GM15510 (cell line): ENCODE results near the gene METRN.

Experiments
- POLR2A ChIP-seq: IDR thresholded peaks from 3 replicates; pipeline ENCODE4 v1.6.1; 2011; ENCODE audit warnings: borderline replicate concordance; ENCODE audit not compliant: insufficient read length; ENCODE audit errors: extremely low read depth

The METRN gene

DNA sequence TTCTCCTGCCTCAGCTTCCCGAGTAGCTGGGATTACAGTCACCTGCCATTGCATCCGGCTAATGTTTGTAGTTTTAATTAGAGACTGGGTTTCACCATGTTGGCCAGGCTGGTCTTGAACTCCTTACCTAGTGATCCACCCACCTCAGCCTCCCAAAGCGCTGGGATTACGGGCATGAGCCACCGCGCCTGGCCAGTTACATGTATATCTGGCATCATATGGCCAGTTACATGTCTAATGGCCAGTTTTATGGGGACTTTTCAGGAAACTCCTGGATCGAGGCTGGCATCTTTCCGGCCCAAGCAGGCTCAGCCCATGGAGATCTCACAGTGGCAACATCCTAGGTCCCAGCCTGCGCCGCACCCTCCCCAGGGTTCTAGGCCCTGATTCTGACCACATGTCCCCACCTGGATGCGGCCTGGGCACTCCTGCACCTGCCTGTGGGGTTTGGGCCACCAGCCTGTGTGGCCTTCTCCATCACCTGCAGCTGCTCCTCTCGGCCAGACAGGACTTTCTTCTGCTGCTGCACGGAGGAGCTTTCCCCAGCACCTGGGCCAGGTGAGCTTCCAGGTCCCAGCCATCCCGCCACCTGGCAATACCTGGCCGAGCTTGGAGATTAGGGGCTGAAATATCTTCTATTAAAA is 27.2 kb downstream of the METRN start:
- TF ChIP-seq POLR2A, result no peak

DNA sequence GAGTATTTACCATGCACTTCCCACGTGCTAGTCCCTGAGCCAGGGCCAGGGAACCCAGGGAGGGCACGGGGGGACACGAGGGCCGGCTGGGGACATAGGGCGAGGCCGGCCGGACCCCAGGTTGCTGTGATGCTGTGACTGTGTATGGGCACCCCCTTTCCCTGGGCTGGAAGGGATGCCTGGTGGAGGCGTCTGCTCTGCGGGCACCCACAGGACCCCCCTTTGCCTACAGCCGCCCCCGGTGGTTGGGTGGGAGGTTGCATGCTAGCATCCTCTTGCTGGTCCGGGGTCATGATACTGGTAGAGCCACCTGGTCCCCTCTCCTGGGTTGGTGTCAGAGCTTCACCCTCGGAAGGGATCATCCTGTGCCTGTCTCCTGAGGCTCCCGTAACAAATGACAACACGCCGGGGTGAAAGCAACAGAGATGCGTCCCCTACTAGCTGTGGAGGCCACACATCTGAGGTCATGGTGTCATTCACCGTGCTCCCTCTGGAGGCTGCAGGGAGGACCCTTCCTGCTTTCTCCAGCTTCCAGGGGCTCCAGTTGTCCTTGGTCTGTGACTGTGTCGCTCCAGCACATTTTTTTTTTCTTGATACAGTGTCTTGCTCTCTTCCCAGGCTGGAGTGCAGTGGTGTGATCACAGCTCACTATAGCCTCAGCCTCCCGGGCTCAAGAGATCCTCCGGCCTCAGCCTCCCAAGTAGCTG is 29.0 kb downstream of the METRN start:
- no peak for TF ChIP-seq POLR2A

DNA sequence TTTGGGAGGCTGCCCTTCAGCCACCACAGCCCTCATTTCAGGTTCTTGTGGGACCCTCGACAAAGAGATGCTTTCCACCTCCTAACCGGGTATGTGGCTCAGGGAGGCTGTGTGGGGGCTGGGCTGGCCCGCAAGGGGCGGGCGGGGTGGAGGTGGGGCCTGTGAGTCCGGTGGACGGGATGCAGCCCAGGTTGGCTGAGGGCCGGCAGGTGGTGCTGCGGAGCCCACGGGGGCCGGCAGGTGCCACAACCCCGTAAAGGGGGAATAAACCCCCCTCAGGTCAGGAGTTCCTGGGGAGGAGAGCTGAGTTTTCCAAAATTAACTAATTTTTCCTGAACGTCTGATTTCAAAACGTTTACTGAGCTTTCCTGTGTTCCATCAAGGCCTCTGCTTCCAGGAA is 30.8 kb downstream of the METRN start:
- TF ChIP-seq POLR2A, result no peak

DNA sequence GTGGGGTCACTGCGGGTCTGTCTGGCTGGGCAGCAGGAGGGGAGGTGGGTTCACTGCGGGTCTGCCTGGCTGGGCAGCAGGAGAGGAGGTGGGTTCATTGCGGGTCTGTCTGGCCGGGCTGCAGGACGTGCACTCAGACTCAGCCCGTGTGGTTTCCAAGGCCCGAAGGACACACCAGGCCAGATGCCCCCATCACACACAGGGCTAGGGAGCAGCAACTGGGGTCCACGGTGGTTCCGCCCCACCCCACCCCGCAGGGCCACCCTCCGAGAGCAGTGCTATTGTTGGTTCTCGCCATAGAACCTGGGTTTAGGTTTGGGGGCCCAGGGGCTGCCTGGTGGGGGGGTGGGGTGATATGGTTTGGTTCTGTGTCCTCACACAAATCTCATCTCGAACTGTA is 31.7 kb downstream of the METRN start:
- no peak for TF ChIP-seq POLR2A

DNA sequence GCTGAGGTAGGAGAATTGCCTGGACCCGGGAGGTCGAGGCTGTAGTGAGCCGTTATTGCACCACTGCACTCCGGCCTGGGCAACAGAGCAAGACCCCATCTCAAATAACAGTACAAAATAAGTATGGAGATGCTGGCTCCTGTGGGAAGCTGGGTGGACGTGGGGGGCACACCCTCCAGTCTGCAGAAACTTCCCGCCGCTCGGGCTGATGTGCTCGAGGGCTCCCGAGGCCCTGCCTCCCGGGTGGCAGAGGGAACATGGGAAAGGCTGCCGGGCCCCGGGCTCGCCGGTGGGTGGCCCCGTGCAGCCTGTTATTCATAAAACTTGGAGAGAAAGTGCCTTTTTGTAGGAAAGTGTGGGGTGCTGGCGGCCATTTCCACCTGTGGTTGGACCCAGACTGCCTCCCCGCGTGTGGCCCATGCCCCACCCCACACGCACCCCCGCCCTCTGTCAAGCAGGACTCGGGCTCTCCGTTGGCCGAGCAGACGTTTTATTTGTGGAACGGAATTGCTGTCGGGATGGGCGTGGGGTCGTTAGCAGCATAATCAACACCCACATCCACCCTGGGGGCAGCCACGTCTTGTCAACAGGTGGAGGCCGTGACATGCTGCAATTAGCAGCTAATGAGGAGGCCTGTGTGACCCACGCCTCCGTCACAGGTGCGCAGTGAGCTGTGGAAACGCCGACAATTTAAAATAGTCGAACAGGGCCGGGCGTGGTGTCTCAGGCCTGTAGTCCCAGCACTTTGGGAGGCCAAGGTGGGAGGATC is 33.2 kb downstream of the METRN start:
- no peak for TF ChIP-seq POLR2A

GRCh38 chr16:749010-749409 is 34.1 kb downstream of the METRN start:
- TF ChIP-seq POLR2A, result no peak

DNA sequence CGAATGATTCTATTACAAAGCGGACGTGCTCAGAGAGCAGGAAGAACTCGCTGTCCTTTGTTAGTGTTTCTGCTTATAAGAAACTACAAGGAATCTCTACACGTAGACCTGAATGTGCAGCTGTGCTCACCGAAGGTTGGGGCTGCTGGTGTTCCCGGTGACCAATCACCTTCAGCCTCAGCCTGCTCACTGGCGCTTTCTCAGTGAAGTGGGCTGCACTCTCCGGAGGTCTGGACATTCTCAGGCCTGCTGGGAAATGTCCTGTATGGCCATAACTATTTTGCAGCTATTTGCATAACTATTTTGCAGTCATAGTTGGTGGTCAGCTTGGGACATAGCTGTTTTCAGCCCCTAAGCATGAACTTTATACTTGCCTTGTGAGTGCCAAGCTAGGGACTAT is 35.6 kb downstream of the METRN start:
- TF ChIP-seq POLR2A, result no peak

GRCh38 chr16:751152-752006 is 36.5 kb downstream of the METRN start:
- TF ChIP-seq POLR2A, result no peak

- TF ChIP-seq POLR2A, result no peak
Observed at GRCh38 chr16:752007-752312, 37.0 kb downstream of the METRN start.

- TF ChIP-seq POLR2A, result no peak
Observed at GRCh38 chr16:754656-755055, 39.7 kb downstream of the METRN start.

DNA sequence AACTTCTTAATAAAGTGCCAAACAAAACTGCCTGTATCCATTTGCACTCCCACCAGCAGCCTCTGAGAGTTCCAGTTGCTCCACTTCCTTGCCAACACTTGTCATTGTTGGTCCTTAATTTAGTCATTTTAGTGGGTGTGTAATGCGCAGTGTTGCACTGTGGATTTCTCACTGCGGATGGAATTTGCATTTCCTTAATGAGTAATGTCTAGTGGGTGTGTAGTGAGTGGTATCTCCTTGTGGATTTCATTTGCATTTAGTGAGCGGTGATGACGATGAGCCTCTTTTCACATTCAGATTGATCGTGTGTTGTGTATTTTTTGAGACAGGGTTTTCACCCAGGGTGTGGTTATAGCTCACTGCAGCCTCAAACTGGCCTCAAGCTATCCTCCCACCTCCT is 41.5 kb downstream of the METRN start:
- no peak for TF ChIP-seq POLR2A

DNA sequence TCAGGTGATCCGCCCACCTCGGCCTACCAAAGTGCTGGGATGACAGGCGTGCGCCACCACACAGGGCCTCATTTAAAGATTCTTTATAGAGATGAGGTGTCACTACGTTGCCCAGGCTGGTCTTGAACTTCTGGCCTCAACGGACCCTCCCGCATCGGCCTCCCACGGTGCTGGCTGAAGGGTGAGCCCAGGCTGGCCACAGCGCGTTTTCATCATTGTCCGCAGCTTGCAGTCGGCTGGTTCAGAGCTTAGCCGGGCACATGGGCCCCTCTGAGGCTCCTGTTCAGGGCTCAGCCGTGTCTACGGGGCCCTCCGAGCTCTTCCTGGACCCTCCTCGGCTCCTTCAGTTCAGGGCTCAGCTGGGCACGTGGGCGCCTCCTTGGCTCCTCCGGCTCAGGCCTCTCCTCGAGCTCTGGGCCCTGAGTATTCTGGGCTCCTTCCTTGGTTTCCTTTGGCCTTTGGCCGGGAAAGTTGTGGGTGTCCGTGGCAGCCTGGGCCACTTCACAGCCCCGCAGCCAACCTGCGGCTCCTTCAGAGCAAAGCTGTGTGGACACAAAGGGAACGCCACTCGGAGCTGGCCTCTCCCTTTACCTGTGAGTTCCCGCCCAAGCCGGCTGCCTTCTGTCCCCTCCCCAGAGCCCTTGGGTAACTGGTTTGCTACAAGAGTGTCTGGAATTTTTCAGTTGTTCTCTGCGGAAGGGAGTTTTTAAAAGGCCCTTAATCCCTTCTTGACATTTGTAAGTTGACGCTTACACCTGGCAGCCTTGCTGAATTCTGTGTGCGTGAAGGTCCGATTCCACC is 44.4 kb downstream of the METRN start:
- TF ChIP-seq POLR2A, result no peak

- TF ChIP-seq POLR2A, result no peak
Observed at GRCh38 chr16:760065-760464, 45.1 kb downstream of the METRN start.
